Stimulated activated CD4-positive, alpha-beta T cell treated with anti-CD3 and anti-CD28 coated beads, TNF-alpha, amount 100 ng/mL, for 48 hours (primary cell): ENCODE results near the gene COL9A3.
A peak's percentile ranks its signal among the peaks of the same experiment; 100 is the strongest.

Experiments
- DNase-seq, 3 donors: peaks; one replicate each; pipeline ENCODE4 v3.0.0-alpha.2; 2020; ENCODE audit warnings: low read depth in 3 of 3

The COL9A3 gene

DNA sequence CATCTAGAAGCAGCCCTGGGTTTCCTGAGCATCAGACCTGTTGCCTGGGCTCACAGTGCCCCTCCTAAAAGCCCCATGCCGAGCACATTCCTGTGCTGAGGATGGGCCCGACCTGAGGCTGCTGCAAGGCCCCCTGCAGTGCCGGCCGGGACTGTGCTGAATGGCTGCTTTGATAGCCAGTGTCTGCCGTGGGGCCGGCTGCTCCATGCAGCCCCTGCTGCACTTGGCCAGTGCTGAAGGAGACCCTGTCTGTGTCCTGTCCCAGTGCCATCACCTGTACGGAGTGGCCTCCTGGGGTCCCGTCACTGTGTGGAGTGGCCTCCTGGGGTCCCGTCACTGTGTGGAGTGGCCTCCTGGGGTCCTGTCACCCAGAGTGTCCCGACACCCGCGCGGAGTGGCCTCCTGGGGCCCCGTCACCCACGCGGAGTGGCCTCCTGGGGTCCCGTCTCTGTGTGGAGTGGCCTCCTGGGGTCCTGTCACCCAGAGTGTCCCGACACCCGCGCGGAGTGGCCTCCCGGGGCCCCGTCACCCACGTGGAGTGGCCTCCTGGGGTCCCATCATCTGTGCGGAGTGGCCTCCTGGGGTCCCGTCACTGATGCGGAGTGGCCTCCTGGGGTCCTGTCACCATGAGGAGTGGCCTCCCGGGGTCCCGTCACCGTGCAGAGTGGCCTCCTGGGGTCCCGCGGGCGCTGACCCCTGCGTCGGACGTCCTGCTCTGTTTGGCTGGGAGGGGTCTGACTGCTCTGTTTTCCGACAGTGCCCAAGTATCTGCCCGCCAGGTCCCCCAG lies 7.0 kb downstream of the COL9A3 start:
- no peak for DNase-seq

- peak in 1 of 3 donors; percentile 30 for DNase-seq
These were observed 7.9 kb downstream of the COL9A3 start for GRCh38 chr20:62824476-62825332.

DNA sequence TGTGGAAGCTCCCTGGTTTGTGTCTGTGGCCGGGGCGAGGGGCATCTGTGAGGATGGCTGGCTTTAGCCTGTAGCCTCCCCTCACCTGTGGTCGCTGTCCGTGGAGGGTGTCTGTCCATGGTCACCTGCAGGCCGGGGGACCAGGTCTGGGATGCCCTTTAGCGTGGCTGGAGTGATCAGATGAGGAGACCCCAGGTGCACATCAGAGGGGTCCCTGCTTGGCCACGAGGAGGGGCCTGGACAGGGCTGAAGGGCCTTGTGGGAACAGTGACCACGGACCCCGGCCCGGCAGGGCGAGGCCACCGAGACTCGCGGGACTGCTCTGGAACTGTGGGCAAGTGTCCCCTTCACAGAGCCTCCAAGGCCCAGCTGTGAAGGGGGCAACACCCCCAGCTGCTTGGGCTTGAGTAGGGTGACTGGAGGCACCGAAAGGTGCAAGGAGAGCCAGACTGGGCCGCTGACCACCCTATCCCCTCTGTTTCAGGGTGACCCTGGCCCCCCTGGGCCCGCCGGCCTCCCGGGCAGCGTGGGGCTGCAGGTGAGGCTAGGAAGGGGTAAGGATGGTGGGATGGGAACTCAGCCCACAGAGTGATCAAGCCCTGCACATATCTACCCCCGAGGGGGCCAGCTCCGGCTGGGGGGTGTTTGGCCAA lies 8.6 kb downstream of the COL9A3 start:
- no peak for DNase-seq

GRCh38 chr20:62825986-62826645 lies 9.3 kb downstream of the COL9A3 start:
- DNase-seq, result no peak

- DNase-seq, result no peak
These were observed 9.9 kb downstream of the COL9A3 start for GRCh38 chr20:62826646-62827310.

- no peak for DNase-seq
These were observed 10.6 kb downstream of the COL9A3 start for GRCh38 chr20:62827311-62828038.

- no peak for DNase-seq
These were observed 11.2 kb downstream of the COL9A3 start for GRCh38 chr20:62828051-62828450.

GRCh38 chr20:62828511-62829230 lies 11.8 kb downstream of the COL9A3 start:
- DNase-seq, result no peak

DNA sequence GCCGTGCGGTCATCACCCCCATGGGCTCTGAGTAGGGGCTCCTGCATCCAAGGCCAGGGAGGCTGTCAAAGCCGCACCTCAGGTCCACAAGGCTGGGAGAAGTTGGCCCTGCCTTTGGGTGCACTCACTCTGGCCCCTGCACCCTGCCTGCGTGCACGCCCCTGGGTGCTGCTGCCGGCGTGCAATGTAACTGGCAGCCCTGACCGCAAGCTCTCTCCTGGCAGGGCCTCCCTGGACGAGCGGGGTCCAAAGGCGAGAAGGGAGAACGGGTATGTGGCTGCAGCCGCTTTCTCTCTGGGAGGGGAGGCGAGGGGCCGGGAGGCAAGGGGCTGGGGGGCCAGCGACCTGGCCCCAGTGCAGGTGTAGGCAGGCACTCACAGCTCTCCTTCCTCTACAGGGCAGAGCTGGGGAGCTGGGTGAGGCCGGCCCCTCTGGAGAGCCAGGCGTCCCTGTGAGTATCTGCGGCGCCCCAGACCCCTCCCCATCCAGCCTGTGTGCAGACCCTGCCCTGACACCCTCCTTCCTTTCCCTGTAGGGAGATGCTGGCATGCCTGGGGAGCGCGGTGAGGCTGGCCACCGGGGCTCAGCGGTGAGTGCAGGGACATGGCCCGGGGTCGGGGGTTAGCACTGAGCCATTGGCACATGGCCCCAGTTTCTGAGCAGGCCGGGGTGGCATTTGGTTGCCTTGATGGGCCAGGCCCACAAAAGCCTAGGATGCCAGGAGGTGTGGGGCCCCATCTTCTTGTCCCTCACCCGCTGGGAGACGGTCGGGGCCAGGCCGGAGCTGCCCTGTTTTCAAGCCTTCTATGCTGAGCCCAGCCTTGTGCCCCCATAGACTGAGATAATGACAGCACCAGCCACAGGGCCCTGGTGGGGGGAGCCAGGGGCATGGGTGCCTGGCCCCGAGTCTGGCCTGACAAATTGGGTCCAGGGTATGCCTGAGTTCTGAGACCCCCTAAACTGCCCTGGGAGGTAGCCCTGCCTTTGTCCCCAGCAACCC lies 12.7 kb downstream of the COL9A3 start:
- DNase-seq, result no peak

GRCh38 chr20:62830251-62830650 lies 13.4 kb downstream of the COL9A3 start:
- DNase-seq, result no peak

DNA sequence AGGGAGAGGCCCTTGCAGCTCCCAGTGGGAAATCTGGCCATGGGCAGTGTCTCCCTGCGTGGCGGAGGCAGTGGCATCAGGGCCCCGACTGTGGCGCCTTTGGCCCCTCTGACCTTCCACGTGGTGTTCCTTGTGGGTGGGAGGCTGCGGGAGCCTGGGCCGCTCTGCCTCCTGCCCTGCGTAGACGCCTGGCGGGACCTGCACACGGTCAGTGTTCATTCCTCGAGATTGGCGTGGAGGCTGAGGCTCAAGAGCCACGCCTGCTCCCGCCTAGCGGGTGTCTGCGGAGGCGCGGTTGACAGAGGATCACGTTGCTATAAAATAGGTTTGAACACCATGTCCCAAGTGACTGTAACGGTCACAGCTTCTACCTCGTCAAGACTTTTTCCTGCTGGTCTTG lies 14.0 kb downstream of the COL9A3 start:
- DNase-seq, result no peak

GRCh38 chr20:62831361-62831788 lies 14.5 kb downstream of the COL9A3 start:
- DNase-seq, result no peak

GRCh38 chr20:62831854-62832211 lies 15.0 kb downstream of the COL9A3 start:
- DNase-seq, result no peak

DNA sequence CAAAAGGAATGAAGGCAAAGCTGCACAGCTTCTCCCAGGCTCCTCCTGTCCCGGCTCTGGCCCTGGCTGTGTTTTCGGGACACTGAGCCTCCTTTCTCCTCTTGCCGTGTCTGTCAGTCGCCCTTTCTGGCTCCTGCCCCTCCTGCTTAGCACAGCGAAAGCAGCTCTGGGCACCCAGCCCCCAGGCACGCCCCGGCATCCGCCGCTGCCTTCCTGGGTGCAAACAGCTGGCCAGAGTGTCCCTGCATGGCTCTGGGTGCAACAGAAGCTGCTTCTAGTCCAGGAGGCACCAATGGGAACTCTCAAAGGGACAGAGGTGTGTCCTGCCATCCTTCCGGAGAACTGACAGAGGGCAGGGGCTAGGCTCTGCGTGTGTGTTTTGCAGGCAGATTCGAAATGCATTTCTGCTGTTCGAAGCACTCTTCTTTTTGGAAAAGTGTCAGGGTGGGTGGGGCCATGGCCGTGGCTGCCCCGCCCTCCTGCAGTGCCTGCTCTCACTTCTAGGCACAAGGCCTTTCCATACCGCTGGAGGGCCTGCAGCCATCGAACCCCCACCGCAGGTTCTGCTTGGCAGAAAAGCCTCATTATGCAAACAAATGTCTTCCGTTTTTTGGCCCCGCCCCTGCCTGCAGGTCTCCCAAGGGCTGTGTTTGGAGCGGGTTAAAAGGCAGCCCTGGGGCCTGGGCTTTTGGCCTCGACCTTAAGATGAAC lies 15.5 kb downstream of the COL9A3 start:
- DNase-seq, result peak in 1 of 3 donors; percentile 28

GRCh38 chr20:62832951-62833391 lies 16.1 kb downstream of the COL9A3 start:
- no peak for DNase-seq

GRCh38 chr20:62834967-62835730 lies 18.3 kb downstream of the COL9A3 start:
- DNase-seq, result no peak
